ENCODE results near the gene SPSB4.

SPSB4 gene

DNA sequence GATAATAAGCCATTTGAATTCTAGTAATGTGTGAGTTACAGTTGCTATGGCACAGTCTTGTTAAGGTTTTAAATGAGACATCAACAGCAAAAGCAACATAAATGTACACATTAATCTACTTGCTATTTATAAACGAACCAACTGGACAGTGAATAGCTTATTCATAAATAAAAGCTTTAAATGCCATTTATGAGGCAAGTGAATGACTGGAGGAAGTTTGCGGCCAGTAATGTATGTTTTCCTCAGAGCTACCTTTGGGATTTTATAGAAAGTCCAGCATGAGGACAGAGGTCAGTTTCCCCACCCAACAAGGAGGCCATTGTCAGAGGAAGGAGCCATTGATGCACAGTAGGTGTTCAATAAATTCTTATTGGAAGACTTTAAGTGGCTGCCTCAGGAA is 132.5 kb downstream of the SPSB4 start (continued):
- no peak for TF ChIP-seq ARNTL (CRISPR knock-in tag; IDR thresholded peaks at IDR 0.05; ENCODE audit: borderline replicate concordance, low read depth)
- no peak for TF ChIP-seq BACH2 (CRISPR knock-in tag; IDR thresholded peaks at IDR 0.05; ENCODE audit: borderline replicate concordance)
- TF ChIP-seq SNAI2 (CRISPR knock-in tag; IDR thresholded peaks at IDR 0.05), result no peak

DNA sequence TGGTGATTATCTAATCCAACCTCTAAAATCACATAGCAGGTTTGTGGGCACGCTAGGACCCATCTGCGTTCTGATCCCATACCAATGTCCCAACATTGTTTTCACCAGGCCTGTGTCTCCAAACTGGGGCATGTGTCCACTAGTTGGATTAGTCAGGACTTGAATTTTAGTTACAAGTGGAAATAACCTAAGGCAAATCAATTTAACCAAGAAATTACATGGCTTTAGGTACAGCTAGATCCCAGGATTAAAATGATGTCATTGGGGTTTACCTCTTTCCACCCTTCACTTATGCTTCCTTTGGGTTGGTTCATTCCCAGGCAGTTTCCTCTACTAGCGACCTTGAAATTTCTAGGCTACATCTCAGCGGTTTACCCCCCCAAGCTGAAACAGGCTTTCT is 133.3 kb downstream of the SPSB4 start:
- no peak for TF ChIP-seq CSDC2 (CRISPR knock-in tag; IDR thresholded peaks at IDR 0.05)
- TF ChIP-seq POU6F1 (CRISPR knock-in tag; IDR thresholded peaks at IDR 0.05; ENCODE audit: borderline replicate concordance, low read depth), result no peak
- no peak for TF ChIP-seq BACH2 (CRISPR knock-in tag; IDR thresholded peaks at IDR 0.05; ENCODE audit: borderline replicate concordance)
- no peak for TF ChIP-seq CREB5 (CRISPR knock-in tag; IDR thresholded peaks at IDR 0.05; ENCODE audit: low read depth)
- no peak for TF ChIP-seq GLIS3 (CRISPR knock-in tag; IDR thresholded peaks at IDR 0.05)
- TF ChIP-seq CSRNP3 (CRISPR knock-in tag; IDR thresholded peaks at IDR 0.05), result no peak
- TF ChIP-seq ESRRG (CRISPR knock-in tag; IDR thresholded peaks at IDR 0.05), result no peak
- TF ChIP-seq TCF4 (CRISPR knock-in tag; IDR thresholded peaks at IDR 0.05; ENCODE audit: borderline replicate concordance), result no peak
- no peak for TF ChIP-seq ZFP3 (CRISPR knock-in tag; IDR thresholded peaks at IDR 0.05)
- no peak for TF ChIP-seq PPARA (CRISPR knock-in tag; IDR thresholded peaks at IDR 0.05; ENCODE audit: borderline replicate concordance)
- no peak for TF ChIP-seq ARNTL (CRISPR knock-in tag; IDR thresholded peaks at IDR 0.05; ENCODE audit: borderline replicate concordance, low read depth)
- TF ChIP-seq, protein P1, sequence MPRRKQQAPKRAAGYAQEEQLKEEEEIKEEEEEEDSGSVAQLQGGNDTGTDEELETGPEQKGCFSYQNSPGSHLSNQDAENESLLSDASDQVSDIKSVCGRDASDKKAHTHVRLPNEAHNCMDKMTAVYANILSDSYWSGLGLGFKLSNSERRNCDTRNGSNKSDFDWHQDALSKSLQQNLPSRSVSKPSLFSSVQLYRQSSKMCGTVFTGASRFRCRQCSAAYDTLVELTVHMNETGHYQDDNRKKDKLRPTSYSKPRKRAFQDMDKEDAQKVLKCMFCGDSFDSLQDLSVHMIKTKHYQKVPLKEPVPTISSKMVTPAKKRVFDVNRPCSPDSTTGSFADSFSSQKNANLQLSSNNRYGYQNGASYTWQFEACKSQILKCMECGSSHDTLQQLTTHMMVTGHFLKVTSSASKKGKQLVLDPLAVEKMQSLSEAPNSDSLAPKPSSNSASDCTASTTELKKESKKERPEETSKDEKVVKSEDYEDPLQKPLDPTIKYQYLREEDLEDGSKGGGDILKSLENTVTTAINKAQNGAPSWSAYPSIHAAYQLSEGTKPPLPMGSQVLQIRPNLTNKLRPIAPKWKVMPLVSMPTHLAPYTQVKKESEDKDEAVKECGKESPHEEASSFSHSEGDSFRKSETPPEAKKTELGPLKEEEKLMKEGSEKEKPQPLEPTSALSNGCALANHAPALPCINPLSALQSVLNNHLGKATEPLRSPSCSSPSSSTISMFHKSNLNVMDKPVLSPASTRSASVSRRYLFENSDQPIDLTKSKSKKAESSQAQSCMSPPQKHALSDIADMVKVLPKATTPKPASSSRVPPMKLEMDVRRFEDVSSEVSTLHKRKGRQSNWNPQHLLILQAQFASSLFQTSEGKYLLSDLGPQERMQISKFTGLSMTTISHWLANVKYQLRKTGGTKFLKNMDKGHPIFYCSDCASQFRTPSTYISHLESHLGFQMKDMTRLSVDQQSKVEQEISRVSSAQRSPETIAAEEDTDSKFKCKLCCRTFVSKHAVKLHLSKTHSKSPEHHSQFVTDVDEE (CRISPR knock-in tag; IDR thresholded peaks at IDR 0.05), result no peak
- no peak for TF ChIP-seq ZNF565 (CRISPR knock-in tag; conservative IDR thresholded peaks at IDR 0.05; ENCODE audit: low read depth)
- TF ChIP-seq ZFP30 (CRISPR knock-in tag; IDR thresholded peaks at IDR 0.05), result no peak
- TF ChIP-seq ZNF70 (CRISPR knock-in tag; IDR thresholded peaks at IDR 0.05), result no peak
- no peak for ATAC-seq

GRCh38 chr3:141191097-141191749 is 140.1 kb downstream of the SPSB4 start:
- ATAC-seq, result no peak
- TF ChIP-seq BACH2 (CRISPR knock-in tag; IDR thresholded peaks at IDR 0.05; ENCODE audit: borderline replicate concordance) (no peak), CSRNP3 (CRISPR knock-in tag; IDR thresholded peaks at IDR 0.05) (no peak), CSDC2 (CRISPR knock-in tag; IDR thresholded peaks at IDR 0.05) (no peak), ESRRG (CRISPR knock-in tag; IDR thresholded peaks at IDR 0.05) (no peak), OSR1 (CRISPR knock-in tag; IDR thresholded peaks at IDR 0.05) (no peak), ZNF8 (CRISPR knock-in tag; IDR thresholded peaks at IDR 0.05) (no peak), ARNTL (CRISPR knock-in tag; IDR thresholded peaks at IDR 0.05; ENCODE audit: borderline replicate concordance, low read depth) (no peak), ZFP3 (CRISPR knock-in tag; IDR thresholded peaks at IDR 0.05) (no peak), ZNF70 (CRISPR knock-in tag; IDR thresholded peaks at IDR 0.05) (no peak), CREB5 (CRISPR knock-in tag; IDR thresholded peaks at IDR 0.05; ENCODE audit: low read depth) (no peak), ZC3H10 (CRISPR knock-in tag; IDR thresholded peaks at IDR 0.05) (no peak), SNAI2 (CRISPR knock-in tag; IDR thresholded peaks at IDR 0.05) (no peak), POU6F1 (CRISPR knock-in tag; IDR thresholded peaks at IDR 0.05; ENCODE audit: borderline replicate concordance, low read depth) (no peak)
- TF ChIP-seq, protein P1 (CRISPR knock-in tag; IDR thresholded peaks at IDR 0.05), result no peak
